Measurements from ENCODE around the gene EHBP1L1. TPM values are rescaled to one million over a fixed set of nuclear protein-coding genes. Genes with fewer than 3 reads are reported as not detected.

Gene EHBP1L1
- total and polyA plus RNA-seq, 2 of the 8 experiments (the other 6 are each of a cell fraction or from before 2014, with no cell fraction given), result 4.3 to 6.6 TPM

DNA sequence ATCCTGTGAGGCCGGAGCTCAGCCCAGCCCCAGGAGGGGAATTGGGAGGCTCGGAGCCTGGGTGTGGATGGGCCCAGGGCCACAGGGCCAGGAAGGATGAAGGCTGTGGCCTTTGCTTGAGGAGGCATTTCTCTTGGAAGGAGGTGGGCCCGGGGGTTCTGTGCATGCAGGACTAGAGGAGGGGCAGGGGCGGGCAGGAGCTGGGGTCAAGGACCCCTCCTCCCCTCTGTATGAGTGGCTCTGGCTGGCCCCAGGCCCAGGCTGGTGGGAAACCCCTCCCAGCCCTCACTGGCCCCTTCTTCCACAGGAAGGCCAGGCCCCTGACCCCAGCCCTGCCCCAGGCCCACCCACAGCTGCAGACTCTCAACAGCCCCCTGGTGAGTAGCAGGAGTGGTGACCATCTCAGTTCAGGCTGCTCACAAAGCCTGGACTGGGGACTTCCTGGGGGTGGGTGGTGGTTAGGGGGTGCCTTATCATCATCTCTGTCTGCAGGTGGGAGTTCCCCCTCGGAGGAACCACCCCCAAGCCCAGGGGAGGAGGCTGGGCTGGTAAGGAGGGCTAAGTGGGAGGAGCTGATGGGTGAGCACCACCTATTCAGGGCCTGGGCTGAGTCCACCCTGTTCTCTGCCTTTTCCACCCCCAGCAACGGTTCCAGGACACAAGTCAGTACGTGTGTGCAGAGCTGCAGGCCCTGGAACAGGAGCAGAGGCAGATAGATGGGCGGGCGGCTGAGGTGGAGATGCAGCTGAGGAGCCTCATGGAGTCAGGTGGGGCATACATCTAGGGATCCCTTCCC is 13.8 kb downstream of the EHBP1L1 start:
- H3K9me3 ChIP-seq (ENCODE audit: insufficient read depth in 2 of 2, low read depth in 1 of 2, low read length in 1 of 2), result no peaks in the 10 kb centered on the region
- no peak overlapping the region for H2AK5ac ChIP-seq (ENCODE audit: low read depth, low read length)
- ChIA-PET POLR2A (ENCODE audit: partially characterized antibody) (interaction anchor here (1.0 to 6.8 kb wide), 9 partner anchors 11 to 131 kb away, joined by 3 to 41 read pairs (median 5); partner anchors contain the start of genes EHBP1L1, FAM89B, MAP3K11 and PCNX3), CTCF (ENCODE audit: partially characterized antibody) (interaction anchor here (0.5 to 14.5 kb wide), 14 partner anchors 11 to 262 kb away, joined by 3 to 227 read pairs (median 5); partner anchors contain the start of genes EHBP1L1, FAM89B, PCNX3 and ZNRD2)
- TF ChIP-seq EZH2 (IDR thresholded peaks at IDR 0.05; ENCODE audit: low read depth, low read length, severe bottlenecking), result peak; percentile 16
- TF ChIP-seq, protein P1, sequence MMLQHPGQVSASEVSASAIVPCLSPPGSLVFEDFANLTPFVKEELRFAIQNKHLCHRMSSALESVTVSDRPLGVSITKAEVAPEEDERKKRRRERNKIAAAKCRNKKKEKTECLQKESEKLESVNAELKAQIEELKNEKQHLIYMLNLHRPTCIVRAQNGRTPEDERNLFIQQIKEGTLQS (IDR thresholded peaks at IDR 0.05; ENCODE audit: insufficient read depth, low read depth, low read length), result no peak
- H4K5ac ChIP-seq (ENCODE audit: insufficient read length, low read depth, low read length), result no peak overlapping the region
- H3K4me1 ChIP-seq (replicated peaks in 1 of 4; ENCODE audit: control insufficient read depth in 3 of 4, insufficient read depth in 4 of 4, low read length in 3 of 4), result peaks cover 3 to 25% (median 12%) of the 10 kb centered on the region in 4 experiments
- H3K79me1 ChIP-seq (ENCODE audit: low read depth, low read length), result no peaks in the 10 kb centered on the region
- H3K14ac ChIP-seq (ENCODE audit: insufficient read length), result no peak overlapping the region
- peaks cover 2% of the 10 kb centered on the region in 2 experiments for H4K20me1 ChIP-seq (replicated peaks in 1 of 2; ENCODE audit: control insufficient read depth in 1 of 2, insufficient read depth in 2 of 2, low read length in 2 of 2)
- 0 out of 2 replicates have a peak overlapping the region, but pooled peaks have one; percentile 27 for H2BK12ac ChIP-seq (ENCODE audit: low read depth, low read length)
- no peak overlapping the region for H3K56ac ChIP-seq (replicated peaks; ENCODE audit: insufficient read length, low read depth, low read length)
- H2BK20ac ChIP-seq (ENCODE audit: low read length), result no peak overlapping the region
- peaks cover 12% of the 10 kb centered on the region; the same call in 1 of the 2 replicates for H3K23me2 ChIP-seq (ENCODE audit: low read depth, low read length)
- 95% methylated on average over 7 of the region's 9 CpGs; no CpG with 5 or more reads in 1 of the 2 experiments for WGBS, 2 experiments (ENCODE audit: extremely low coverage in 1 of 2, insufficient coverage in 1 of 2, insufficient read length in 1 of 2, insufficient replicate concordance in 2 of 2, low coverage in 1 of 2, low lambda C conversion rate in 2 of 2, missing lambda C conversion rate in 1 of 2)
- no peak overlapping the region; the same call in 1 of the 2 replicates for H4K8ac ChIP-seq (ENCODE audit: extremely low read depth, insufficient read depth, low read length)
- H3K27ac ChIP-seq (ENCODE audit: low read depth, low read length), result no peak overlapping the region
- H3K4me3 ChIP-seq (ENCODE audit: extremely low read depth in 1 of 4, insufficient read depth in 2 of 4, low read depth in 3 of 4, low read length in 4 of 4), result no peak overlapping the region
- no peaks in the 10 kb centered on the region for H3K79me2 ChIP-seq (ENCODE audit: control insufficient read depth in 1 of 2, insufficient read depth in 2 of 2, low read length in 2 of 2)
- no peak overlapping the region for H3K4me2 ChIP-seq (ENCODE audit: insufficient read depth in 1 of 2, low read depth in 2 of 2, low read length in 2 of 2)
- no peak overlapping the region for H4K91ac ChIP-seq (replicated peaks; ENCODE audit: insufficient read length, low read length)
- FAIRE-seq, result no peak
- no peak overlapping the region for H2BK120ac ChIP-seq (replicated peaks; ENCODE audit: low read depth, low read length)
- H3K23ac ChIP-seq (ENCODE audit: insufficient read length), result no peak overlapping the region
- no peak overlapping the region for H3K9ac ChIP-seq (replicated peaks in 1 of 4; ENCODE audit: extremely low read depth in 1 of 4, low read depth in 3 of 4, low read length in 3 of 4)
- H3K4ac ChIP-seq (replicated peaks; ENCODE audit: insufficient read length, low read depth, low read length), result no peak overlapping the region
- no peak overlapping the region for H2AFZ ChIP-seq (ENCODE audit: low read length)
- no peak overlapping the region for H2BK5ac ChIP-seq (ENCODE audit: low read depth, low read length)
- no peaks in the 10 kb centered on the region for H3K36me3 ChIP-seq (ENCODE audit: control insufficient read depth in 2 of 4, insufficient read depth in 4 of 4, low read length in 3 of 4)
- H3K18ac ChIP-seq (ENCODE audit: extremely low read depth, low read length), result no peak overlapping the region
- DNase-seq (ENCODE audit: low read depth in 1 of 2, low spot score in 2 of 2), result no peak
- H3K27me3 ChIP-seq (replicated peaks in 1 of 4; ENCODE audit: control insufficient read depth in 3 of 4, extremely low read depth in 1 of 4, insufficient read depth in 3 of 4, low read length in 3 of 4), result peaks cover 19 to 48% (median 41%) of the 10 kb centered on the region in 4 experiments
- H2BK15ac ChIP-seq (ENCODE audit: low read length), result no peak overlapping the region; the same call in 1 of the 2 replicates
